Activated naive CD8-positive, alpha-beta T cell treated with anti-CD3 and anti-CD28 coated beads, Interleukin-2, amount 10 ng/mL, durations not matched to agents 7 days and 5 days (primary cell): Measurements from ENCODE around the gene CEMIP2. TPM values are rescaled to one million over a fixed set of nuclear protein-coding genes. Genes with fewer than 3 reads are reported as not detected.

ENCODE experiments used
- ATAC-seq: fragments of 150-1000 bp; cut with Tn5 transposase; one replicate; pipeline ENCODE4 v1.10.0; 2021; ENCODE audit warnings: low read depth, moderate library complexity
- POLR2A ChIA-PET: fragments of 350-600 bp; sonication (Branson Sonifier 250); formaldehyde crosslinking; loops from one replicate; lab custom pipeline; 2021; ENCODE audit warnings: antibody characterized with exemption; lab: Charles Lee
- DNase-seq: peaks from one replicate; pipeline ENCODE4 v3.0.0; 2021
- H3K27ac Mint-ChIP-seq: one replicate; pipeline ENCODE4 v1.8.0; 2022; ENCODE audit warnings: mild to moderate bottlenecking, mixed read lengths
- H3K27me3 Mint-ChIP-seq: one replicate; pipeline ENCODE4 v1.8.0; 2022; ENCODE audit warnings: mild to moderate bottlenecking, moderate library complexity, mixed read lengths
- H3K36me3 Mint-ChIP-seq: one replicate; pipeline ENCODE4 v1.8.0; 2021; ENCODE audit warnings: mild to moderate bottlenecking, mixed read lengths
- H3K4me1 Mint-ChIP-seq: one replicate; pipeline ENCODE4 v1.8.0; 2021; ENCODE audit warnings: mixed read lengths
- H3K4me3 Mint-ChIP-seq: one replicate; pipeline ENCODE4 v1.8.0; 2022; ENCODE audit warnings: mild to moderate bottlenecking, moderate library complexity, mixed read lengths
- H3K9me3 Mint-ChIP-seq: one replicate; pipeline ENCODE4 v1.8.0; 2021; ENCODE audit warnings: mixed read lengths
- total RNA-seq, 2 experiments: library from RNA; stranded (reverse); gene quantifications; one replicate each; pipeline ENCODE4 v1.2.3, GENCODE V29; 2021

Gene CEMIP2
- total RNA-seq, 2 experiments from 2014 or later, result 54.1 to 55.9 TPM

- no peak for ATAC-seq
Measured at GRCh38 chr9:71648453-71648852, 119.9 kb downstream of the CEMIP2 start.

GRCh38 chr9:71647094-71647591 is 121.2 kb downstream of the CEMIP2 start:
- peaks cover 6% of the 10 kb centered on the region for H3K9me3 Mint-ChIP-seq
- H3K4me3 Mint-ChIP-seq, result peak overlapping the region; percentile 75
- peaks cover 15% of the 10 kb centered on the region for H3K27me3 Mint-ChIP-seq
- POLR2A ChIA-PET, result interaction anchor here (0.9 to 1.4 kb wide), 3 partner anchors 8 to 134 kb away, joined by 3 to 5 read pairs (median 3); no protein-coding TSS in a partner anchor
- peaks cover 29% of the 10 kb centered on the region for H3K4me1 Mint-ChIP-seq
- DNase-seq, result no peak
- H3K27ac Mint-ChIP-seq, result peak overlapping the region; percentile 50
- H3K36me3 Mint-ChIP-seq, result peaks cover 4% of the 10 kb centered on the region
- peak; percentile 39 for ATAC-seq

More at GRCh38 chr9:71648453-71648852, 119.9 kb downstream of the CEMIP2 start:
- no peak overlapping the region for H3K4me3 Mint-ChIP-seq
- no peak overlapping the region for H3K27ac Mint-ChIP-seq
- H3K9me3 Mint-ChIP-seq, result peaks cover 7% of the 10 kb centered on the region
- H3K4me1 Mint-ChIP-seq, result peaks cover 31% of the 10 kb centered on the region
- POLR2A ChIA-PET, result no interaction called here
- no peak for DNase-seq
- peaks cover 4% of the 10 kb centered on the region for H3K36me3 Mint-ChIP-seq
- peaks cover 19% of the 10 kb centered on the region for H3K27me3 Mint-ChIP-seq

- Mint-ChIP-seq H3K36me3 (peaks cover 4% of the 10 kb centered on the region), H3K27me3 (peaks cover 13% of the 10 kb centered on the region), H3K27ac (no peak overlapping the region), H3K4me3 (no peak overlapping the region), H3K9me3 (peaks cover 5% of the 10 kb centered on the region), H3K4me1 (peaks cover 27% of the 10 kb centered on the region)
- DNase-seq (no peak), ATAC-seq (no peak)
- POLR2A ChIA-PET, result interaction anchor here (0.5 kb wide), 1 partner anchor 118 kb away, joined by 4 read pairs; no protein-coding TSS in a partner anchor
Measured at GRCh38 chr9:71646131-71646530, 122.2 kb downstream of the CEMIP2 start.

GRCh38 chr9:71644819-71645362 is 123.4 kb downstream of the CEMIP2 start:
- POLR2A ChIA-PET, result no interaction called here

GRCh38 chr9:71643330-71643729 is 125.0 kb downstream of the CEMIP2 start:
- no peak for ATAC-seq
- Mint-ChIP-seq H3K4me3 (no peak overlapping the region), H3K27me3 (peaks cover 12% of the 10 kb centered on the region), H3K27ac (no peak overlapping the region), H3K36me3 (peaks cover 6% of the 10 kb centered on the region), H3K4me1 (peaks cover 35% of the 10 kb centered on the region), H3K9me3 (peaks cover 1% of the 10 kb centered on the region)
- DNase-seq, result no peak
- POLR2A ChIA-PET, result no interaction called here

More at GRCh38 chr9:71644819-71645362, 123.4 kb downstream of the CEMIP2 start:
- ATAC-seq, result no peak
- Mint-ChIP-seq H3K36me3 (peaks cover 5% of the 10 kb centered on the region), H3K9me3 (peaks cover 5% of the 10 kb centered on the region), H3K4me3 (no peak overlapping the region), H3K4me1 (peaks cover 27% of the 10 kb centered on the region), H3K27ac (no peak overlapping the region), H3K27me3 (peaks cover 15% of the 10 kb centered on the region)
- no peak for DNase-seq

- Mint-ChIP-seq H3K36me3 (peaks cover 6% of the 10 kb centered on the region), H3K4me1 (peaks cover 26% of the 10 kb centered on the region), H3K27me3 (peaks cover 12% of the 10 kb centered on the region), H3K9me3 (peaks cover 1% of the 10 kb centered on the region), H3K27ac (no peak overlapping the region), H3K4me3 (no peak overlapping the region)
- POLR2A ChIA-PET, result no interaction called here
- ATAC-seq (no peak), DNase-seq (no peak)
Measured at GRCh38 chr9:71642056-71642455, 126.3 kb downstream of the CEMIP2 start.

- DNase-seq, result no peak
Measured at GRCh38 chr9:71638627-71639026, 129.7 kb downstream of the CEMIP2 start.

GRCh38 chr9:71637926-71638325 is 130.4 kb downstream of the CEMIP2 start:
- Mint-ChIP-seq H3K4me3 (no peak overlapping the region), H3K27ac (no peak overlapping the region), H3K4me1 (peaks cover 13% of the 10 kb centered on the region), H3K27me3 (peaks cover 5% of the 10 kb centered on the region), H3K36me3 (peaks cover 4% of the 10 kb centered on the region), H3K9me3 (no peaks in the 10 kb centered on the region)
- POLR2A ChIA-PET, result no interaction called here
- ATAC-seq, result no peak
- no peak for DNase-seq

More at GRCh38 chr9:71638627-71639026, 129.7 kb downstream of the CEMIP2 start:
- Mint-ChIP-seq H3K9me3 (no peaks in the 10 kb centered on the region), H3K27ac (peak overlapping the region; percentile 59), H3K4me3 (peak overlapping the region; percentile 57), H3K36me3 (peaks cover 4% of the 10 kb centered on the region), H3K27me3 (peaks cover 5% of the 10 kb centered on the region), H3K4me1 (peaks cover 13% of the 10 kb centered on the region)
- ATAC-seq, result peak; percentile 54
- POLR2A ChIA-PET, result interaction anchor here (0.9 kb wide), 1 partner anchor 9 kb away, joined by 3 read pairs; no protein-coding TSS in a partner anchor

GRCh38 chr9:71637375-71637774 is 130.9 kb downstream of the CEMIP2 start:
- DNase-seq, result no peak
- POLR2A ChIA-PET, result no interaction called here
- Mint-ChIP-seq H3K4me3 (no peak overlapping the region), H3K9me3 (no peaks in the 10 kb centered on the region), H3K4me1 (peaks cover 13% of the 10 kb centered on the region), H3K27ac (no peak overlapping the region), H3K36me3 (peaks cover 4% of the 10 kb centered on the region), H3K27me3 (peaks cover 9% of the 10 kb centered on the region)
- no peak for ATAC-seq

GRCh38 chr9:71636143-71636839 is 132.0 kb downstream of the CEMIP2 start:
- H3K36me3 Mint-ChIP-seq, result peaks cover 4% of the 10 kb centered on the region
- H3K27ac Mint-ChIP-seq, result no peak overlapping the region
- H3K27me3 Mint-ChIP-seq, result peaks cover 11% of the 10 kb centered on the region
- ATAC-seq, result no peak
- no peak for DNase-seq
- H3K9me3 Mint-ChIP-seq, result no peaks in the 10 kb centered on the region
- H3K4me1 Mint-ChIP-seq, result peaks cover 14% of the 10 kb centered on the region
- no peak overlapping the region for H3K4me3 Mint-ChIP-seq
- POLR2A ChIA-PET, result no interaction called here

- POLR2A ChIA-PET, result no interaction called here
Measured at GRCh38 chr9:71634752-71635151, 133.6 kb downstream of the CEMIP2 start.

More at GRCh38 chr9:71634752-71635151, 133.6 kb downstream of the CEMIP2 start:
- H3K4me1 Mint-ChIP-seq, result peaks cover 20% of the 10 kb centered on the region
- no peak for DNase-seq
- H3K9me3 Mint-ChIP-seq, result no peaks in the 10 kb centered on the region
- no peak for ATAC-seq
- H3K36me3 Mint-ChIP-seq, result peaks cover 3% of the 10 kb centered on the region
- H3K27ac Mint-ChIP-seq, result no peak overlapping the region
- H3K27me3 Mint-ChIP-seq, result peaks cover 9% of the 10 kb centered on the region
- H3K4me3 Mint-ChIP-seq, result no peak overlapping the region
